Thoracic aorta (tissue), 2 donors: ENCODE data around the gene PRM3. TPM values are rescaled to one million over a fixed set of nuclear protein-coding genes. Genes with fewer than 3 reads are reported as not detected.

Experiments
- ATAC-seq: fragments of 150-250 bp; one replicate; pipeline ENCODE4 v1.8.0; 2017; ENCODE audit warnings: low read depth; ENCODE audit not compliant: insufficient number of reproducible peaks, low FRiP score
- DNase-seq: peaks from one replicate; pipeline ENCODE4 v3.0.0-alpha.2; 2020; ENCODE audit warnings: low spot score
- H3K27ac ChIP-seq, 2 donors: fragments of 200-600 bp; sonication (generic); 1 replicate in 1 of 2; 2 replicates in 1 of 2; pipeline ENCODE4 v1.5.1; 2016; ENCODE audit warnings: mild to moderate bottlenecking in 2 of 2, moderate library complexity in 2 of 2
- H3K27me3 ChIP-seq: fragments of 200-600 bp; sonication (generic); replicated peaks from 2 replicates; pipeline ENCODE4 v1.6.0; 2016; ENCODE audit warnings: mild to moderate bottlenecking; ENCODE audit not compliant: insufficient read depth
- H3K36me3 ChIP-seq: fragments of 200-600 bp; sonication (generic); one replicate; pipeline ENCODE4 v1.5.1; 2016
- H3K4me1 ChIP-seq, 2 donors: fragments of 200-600 bp; sonication (generic); 1 replicate in 1 of 2; 2 replicates in 1 of 2; pipeline versions ENCODE4 v1.5.1 to v1.6.0; 2016; ENCODE audit warnings: low read depth in 2 of 2, mild to moderate bottlenecking in 1 of 2; ENCODE audit not compliant: control insufficient read depth in 1 of 2
- H3K4me3 ChIP-seq: fragments of 200-600 bp; sonication (generic); 2 replicates; pipeline ENCODE4 v1.5.1; 2016; ENCODE audit warnings: mild to moderate bottlenecking
- H3K9me3 ChIP-seq: fragments of 200-600 bp; sonication (generic); 2 replicates; pipeline ENCODE4 v1.5.1; 2016
- total RNA-seq, 2 donors: library from RNA; depleted of rRNA; stranded (reverse); fragments of >200 nt; gene quantifications; one replicate each; pipeline versions ENCODE4 v1.1.0 to v1.2.3, GENCODE V29; 2016
- TF ChIP-seq, protein P1 (sequence below): fragments of 200-600 bp; sonication (generic); IDR thresholded peaks from one replicate; pipeline ENCODE4 v1.5.1; 2019; ENCODE audit warnings: antibody characterized with exemption

Gene PRM3
- total RNA-seq, 2 donors from 2014 or later, result not detected

DNA sequence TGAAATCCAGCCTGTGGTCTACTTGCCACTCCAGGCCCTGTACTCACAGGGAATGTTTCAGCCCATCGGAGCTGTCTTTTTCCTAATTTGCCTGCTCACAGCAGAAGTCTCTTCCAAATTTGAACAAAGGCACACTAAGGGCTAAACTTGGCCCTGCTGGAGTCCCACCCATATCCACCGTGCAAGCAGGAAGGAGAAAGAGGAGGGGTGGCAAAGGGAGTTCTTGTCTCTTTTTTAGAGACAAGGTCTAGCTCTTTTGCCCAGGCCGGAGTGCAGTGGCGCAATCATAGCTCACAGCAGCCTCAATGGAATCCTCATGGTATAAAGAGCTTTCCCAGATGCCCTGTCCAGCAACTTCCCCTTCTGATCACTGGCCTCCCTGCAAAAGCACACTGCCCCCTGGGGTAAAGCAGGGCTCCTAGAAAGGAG is 10.4 kb upstream of the PRM3 start:
- Histone ChIP-seq H3K9me3 (no peaks in the 10 kb centered on the region), H3K4me1 (no peaks in the 10 kb centered on the region), H3K27ac (no peak overlapping the region), H3K36me3 (no peaks in the 10 kb centered on the region), H3K27me3 (no peaks in the 10 kb centered on the region), H3K4me3 (no peak overlapping the region)
- no peak for DNase-seq
- TF ChIP-seq, protein P1, sequence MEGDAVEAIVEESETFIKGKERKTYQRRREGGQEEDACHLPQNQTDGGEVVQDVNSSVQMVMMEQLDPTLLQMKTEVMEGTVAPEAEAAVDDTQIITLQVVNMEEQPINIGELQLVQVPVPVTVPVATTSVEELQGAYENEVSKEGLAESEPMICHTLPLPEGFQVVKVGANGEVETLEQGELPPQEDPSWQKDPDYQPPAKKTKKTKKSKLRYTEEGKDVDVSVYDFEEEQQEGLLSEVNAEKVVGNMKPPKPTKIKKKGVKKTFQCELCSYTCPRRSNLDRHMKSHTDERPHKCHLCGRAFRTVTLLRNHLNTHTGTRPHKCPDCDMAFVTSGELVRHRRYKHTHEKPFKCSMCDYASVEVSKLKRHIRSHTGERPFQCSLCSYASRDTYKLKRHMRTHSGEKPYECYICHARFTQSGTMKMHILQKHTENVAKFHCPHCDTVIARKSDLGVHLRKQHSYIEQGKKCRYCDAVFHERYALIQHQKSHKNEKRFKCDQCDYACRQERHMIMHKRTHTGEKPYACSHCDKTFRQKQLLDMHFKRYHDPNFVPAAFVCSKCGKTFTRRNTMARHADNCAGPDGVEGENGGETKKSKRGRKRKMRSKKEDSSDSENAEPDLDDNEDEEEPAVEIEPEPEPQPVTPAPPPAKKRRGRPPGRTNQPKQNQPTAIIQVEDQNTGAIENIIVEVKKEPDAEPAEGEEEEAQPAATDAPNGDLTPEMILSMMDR, result no peak
- no peak for ATAC-seq

DNA sequence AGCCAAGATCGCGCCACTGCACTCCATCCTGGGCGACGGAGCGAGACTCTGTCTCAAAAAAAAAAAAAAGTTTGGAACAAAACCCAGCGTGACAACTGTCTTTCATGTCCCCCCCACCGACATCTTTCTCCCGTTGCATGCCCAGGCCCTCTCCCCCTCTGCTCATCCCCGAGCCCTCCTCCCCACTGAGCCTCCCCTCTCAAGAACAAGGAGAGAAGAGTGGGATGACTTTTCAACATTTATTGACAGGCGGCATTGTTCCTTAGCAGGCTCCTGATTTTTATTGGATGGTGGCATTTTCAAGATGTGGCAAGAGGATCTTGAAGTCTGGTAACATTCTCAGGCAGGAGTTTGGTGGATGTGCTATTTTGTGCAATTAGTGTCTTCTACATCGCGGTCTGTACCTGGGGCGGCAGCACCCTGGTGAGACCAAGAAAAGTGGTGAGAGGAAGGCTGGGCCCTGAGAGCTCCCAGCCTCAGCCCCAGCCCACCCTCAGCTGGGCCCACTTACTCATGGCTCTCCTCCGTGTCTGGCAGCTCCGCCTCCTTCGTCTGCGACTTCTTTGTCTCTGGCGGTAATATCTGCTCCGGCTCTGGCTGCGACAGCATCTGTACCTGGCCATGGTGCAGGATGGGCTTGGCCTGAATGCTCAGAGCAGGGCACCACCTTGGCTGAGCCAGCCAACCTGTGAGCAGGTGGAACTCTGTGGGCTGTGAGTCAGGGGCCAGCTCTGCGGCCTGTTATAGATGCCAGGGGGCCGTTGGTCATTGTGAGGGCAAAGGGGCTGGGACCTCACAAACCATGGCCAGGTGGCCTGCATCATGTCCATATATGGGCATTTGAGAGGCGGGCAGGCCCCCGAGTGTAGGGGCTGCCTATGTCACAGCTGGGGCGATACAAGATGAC is 7.4 kb upstream of the PRM3 start, which contains the start of gene PRM1:
Gene PRM1, minus strand, starts transcription at position 715 of the 907 bp plus-strand sequence. Its CDS starts 92 bp downstream, at position 623.
- H3K27me3 ChIP-seq, result no peaks in the 10 kb centered on the region

GRCh38 chr16:11278681-11279628 is 5.5 kb upstream of the PRM3 start:
- H3K4me1 ChIP-seq, result no peaks in the 10 kb centered on the region
- no peak overlapping the region for H3K27ac ChIP-seq
- no peaks in the 10 kb centered on the region for H3K27me3 ChIP-seq
- DNase-seq, result no peak
- H3K36me3 ChIP-seq, result no peaks in the 10 kb centered on the region
- TF ChIP-seq, protein P1, result no peak
- no peak overlapping the region for H3K4me3 ChIP-seq
- H3K9me3 ChIP-seq, result no peaks in the 10 kb centered on the region
- ATAC-seq, result no peak

More for the DNA sequence above, 7.4 kb upstream of the PRM3 start, which contains the start of gene PRM1:
- Histone ChIP-seq H3K4me3 (no peak within 1 kb of the TSS), H3K36me3 (no peaks in the 10 kb centered on the region), H3K27ac (no peak within 1 kb of the TSS), H3K4me1 (no peaks in the 10 kb centered on the region), H3K9me3 (no peaks in the 10 kb centered on the region)
- ATAC-seq (no peak), DNase-seq (no peak)
- TF ChIP-seq, protein P1, result no peak

GRCh38 chr16:11277607-11278337 is 4.3 kb upstream of the PRM3 start:
- no peaks in the 10 kb centered on the region for H3K27me3 ChIP-seq
- no peaks in the 10 kb centered on the region for H3K4me1 ChIP-seq
- ATAC-seq (no peak), DNase-seq (no peak)
- H3K9me3 ChIP-seq, result no peaks in the 10 kb centered on the region
- no peak overlapping the region for H3K4me3 ChIP-seq
- no peak overlapping the region for H3K27ac ChIP-seq
- H3K36me3 ChIP-seq, result no peaks in the 10 kb centered on the region
- TF ChIP-seq, protein P1, result no peak
